HFFc6 (cell line): ENCODE data around the gene GJB4. TPM values are rescaled to one million over a fixed set of nuclear protein-coding genes. Genes with fewer than 3 reads are reported as not detected.
"Not testable (repeated sequence)": the region's sequence is repeated elsewhere in the genome, so short reads cannot be mapped to it uniquely, and the experiment has no call there.

Experiments used
- DNase-seq: peaks from one replicate; pipeline ENCODE4 v3.0.0-alpha.2; 2018
- H3K27ac Mint-ChIP-seq: 2 replicates; pipeline ENCODE4 v1.8.0; 2020; ENCODE audit warnings: mild to moderate bottlenecking, mixed read lengths
- H3K27me3 Mint-ChIP-seq: 2 replicates; pipeline ENCODE4 v1.8.0; 2021; ENCODE audit warnings: mild to moderate bottlenecking, moderate library complexity, mixed read lengths; ENCODE audit not compliant: insufficient read depth
- H3K36me3 Mint-ChIP-seq: 2 replicates; pipeline ENCODE4 v1.8.0; 2021; ENCODE audit warnings: low read depth, mixed read lengths
- H3K4me1 Mint-ChIP-seq: 2 replicates; pipeline ENCODE4 v1.8.0; 2020; ENCODE audit warnings: low read depth, mixed read lengths
- H3K4me3 Mint-ChIP-seq: 2 replicates; pipeline ENCODE4 v1.8.0; 2020; ENCODE audit warnings: mild to moderate bottlenecking, moderate library complexity, mixed read lengths
- H3K9me3 Mint-ChIP-seq: 2 replicates; pipeline ENCODE4 v1.8.0; 2020; ENCODE audit warnings: mild to moderate bottlenecking, mixed read lengths
- total RNA-seq, 6 experiments: library from RNA; stranded (reverse); fragmentation: NEBNext Ultra II Directional; extraction: Animal tissue kit (Norgen Biotek cat#: 25700); gene quantifications; 2 replicates in 1 of 6; 3 replicates in 5 of 6; pipeline ENCODE4 v1.2.3, GENCODE V29; 2021
- TF ChIP-seq, protein P1 (sequence below): fragments of 200-600 bp; sonication (generic); IDR thresholded peaks from 2 replicates; pipeline ENCODE4 v1.5.0; 2021; ENCODE audit warnings: antibody characterized with exemption, mild to moderate bottlenecking

Gene GJB4
- total RNA-seq, 6 experiments from 2014 or later = not detected

DNA sequence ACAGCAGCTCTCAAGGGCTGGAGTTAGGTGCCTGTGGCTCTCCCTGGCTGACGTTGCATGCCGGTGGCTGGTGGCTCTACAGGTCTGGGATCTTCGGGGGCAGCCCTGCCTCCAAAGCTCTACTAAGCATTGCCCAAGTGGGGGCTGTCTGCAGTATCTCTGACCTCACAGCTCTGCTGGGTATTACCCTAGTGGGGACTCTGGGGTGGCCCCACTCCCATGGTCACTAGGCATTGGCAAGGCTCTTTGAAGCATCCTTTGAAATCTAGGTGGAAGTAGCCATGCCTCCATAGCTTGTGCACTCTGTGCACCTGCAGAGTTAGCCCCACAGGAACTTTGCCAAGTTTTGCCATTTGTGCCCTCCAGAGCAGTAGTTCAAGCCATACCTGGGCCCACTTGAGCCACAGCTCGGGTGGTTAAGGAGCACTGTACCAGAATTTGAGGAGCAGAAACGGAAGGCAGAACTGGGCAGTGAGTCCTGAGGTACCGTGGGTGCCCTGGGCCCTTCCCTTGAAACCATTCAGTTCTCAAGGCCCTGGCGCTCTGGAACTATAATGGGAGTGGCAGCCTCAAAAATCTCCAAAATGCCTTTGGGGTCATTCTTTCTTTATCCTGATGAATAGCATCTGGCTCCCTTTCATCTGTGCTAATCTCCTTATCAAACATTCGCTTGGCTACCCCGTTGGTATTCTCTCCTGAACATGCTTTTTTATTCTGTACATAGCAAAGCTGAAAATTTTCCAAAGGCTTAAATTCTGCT lies 48.7 kb downstream of the GJB4 start:
- Mint-ChIP-seq H3K9me3 (no peaks in the 10 kb centered on the region), H3K36me3 (peaks cover 10% of the 10 kb centered on the region; the same call in 1 of the 2 replicates), H3K4me3 (no peak overlapping the region), H3K27ac (no peak overlapping the region), H3K4me1 (peaks cover 31% of the 10 kb centered on the region), H3K27me3 (no peaks in the 10 kb centered on the region; the same call in 1 of the 2 replicates)
- no peak for DNase-seq
- TF ChIP-seq, protein P1, sequence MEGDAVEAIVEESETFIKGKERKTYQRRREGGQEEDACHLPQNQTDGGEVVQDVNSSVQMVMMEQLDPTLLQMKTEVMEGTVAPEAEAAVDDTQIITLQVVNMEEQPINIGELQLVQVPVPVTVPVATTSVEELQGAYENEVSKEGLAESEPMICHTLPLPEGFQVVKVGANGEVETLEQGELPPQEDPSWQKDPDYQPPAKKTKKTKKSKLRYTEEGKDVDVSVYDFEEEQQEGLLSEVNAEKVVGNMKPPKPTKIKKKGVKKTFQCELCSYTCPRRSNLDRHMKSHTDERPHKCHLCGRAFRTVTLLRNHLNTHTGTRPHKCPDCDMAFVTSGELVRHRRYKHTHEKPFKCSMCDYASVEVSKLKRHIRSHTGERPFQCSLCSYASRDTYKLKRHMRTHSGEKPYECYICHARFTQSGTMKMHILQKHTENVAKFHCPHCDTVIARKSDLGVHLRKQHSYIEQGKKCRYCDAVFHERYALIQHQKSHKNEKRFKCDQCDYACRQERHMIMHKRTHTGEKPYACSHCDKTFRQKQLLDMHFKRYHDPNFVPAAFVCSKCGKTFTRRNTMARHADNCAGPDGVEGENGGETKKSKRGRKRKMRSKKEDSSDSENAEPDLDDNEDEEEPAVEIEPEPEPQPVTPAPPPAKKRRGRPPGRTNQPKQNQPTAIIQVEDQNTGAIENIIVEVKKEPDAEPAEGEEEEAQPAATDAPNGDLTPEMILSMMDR = no peak

DNA sequence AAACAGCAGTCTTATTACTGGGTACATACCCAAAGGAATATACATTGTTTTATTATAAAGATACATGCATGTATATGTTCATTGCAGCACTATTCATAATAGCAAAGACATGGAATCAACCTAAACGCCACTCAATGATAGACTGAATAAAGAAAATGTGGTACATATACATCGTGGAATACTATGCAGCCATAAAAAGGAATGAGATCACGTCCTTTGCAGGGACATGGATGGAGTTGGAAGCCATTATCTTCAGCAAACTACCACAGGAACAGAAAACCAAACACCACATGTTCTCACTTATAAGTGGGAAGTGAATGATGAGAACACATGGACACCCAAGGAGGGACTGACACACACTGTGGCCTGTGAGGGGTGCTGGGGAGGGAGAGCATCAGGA lies 51.2 kb downstream of the GJB4 start:
- H3K36me3 Mint-ChIP-seq, H3K27me3 Mint-ChIP-seq, DNase-seq, H3K4me3 Mint-ChIP-seq, H3K27ac Mint-ChIP-seq, H3K9me3 Mint-ChIP-seq: not testable (repeated sequence)
- peaks cover 24% of the 10 kb centered on the region for H3K4me1 Mint-ChIP-seq

Other genes starting within 250 kb of the GJB4 start
- under 1 TPM in 4 of 6 experiments, not detected in 2; 0.59 to 0.77 (median 0.69) TPM for gene GJB5, start 4.7 kb upstream of the GJB4 start, total RNA-seq
- under 1 TPM in 2 of 6 experiments, not detected in 4; 0.12 to 0.14 TPM for gene GJB3, start 21.5 kb downstream of the GJB4 start, total RNA-seq
- not detected for gene GJA4, start 33.3 kb downstream of the GJB4 start, total RNA-seq
- gene SMIM12, start 100.0 kb downstream of the GJB4 start, total RNA-seq = 10 to 100 TPM; 42.0 to 53.6 (median 45.6) TPM
- gene DLGAP3, start 169.9 kb downstream of the GJB4 start, total RNA-seq = under 1 TPM in 1 of 6 experiments, not detected in 5; 0.07 TPM
- 10 to 100 TPM; 20.3 to 27.7 (median 20.8) TPM for gene TMEM35B, start 225.6 kb downstream of the GJB4 start, total RNA-seq